T follicular helper cell (primary cell): ENCODE data around the gene IFNL1.
"Not testable (repeated sequence)": the region's sequence is repeated elsewhere in the genome, so short reads cannot be mapped to it uniquely, and the experiment has no call there.

Source experiments
- DNase-seq: peaks from one replicate; pipeline ENCODE4 v3.0.0-alpha.2; 2020; ENCODE audit warnings: low read depth

The IFNL1 gene

DNA sequence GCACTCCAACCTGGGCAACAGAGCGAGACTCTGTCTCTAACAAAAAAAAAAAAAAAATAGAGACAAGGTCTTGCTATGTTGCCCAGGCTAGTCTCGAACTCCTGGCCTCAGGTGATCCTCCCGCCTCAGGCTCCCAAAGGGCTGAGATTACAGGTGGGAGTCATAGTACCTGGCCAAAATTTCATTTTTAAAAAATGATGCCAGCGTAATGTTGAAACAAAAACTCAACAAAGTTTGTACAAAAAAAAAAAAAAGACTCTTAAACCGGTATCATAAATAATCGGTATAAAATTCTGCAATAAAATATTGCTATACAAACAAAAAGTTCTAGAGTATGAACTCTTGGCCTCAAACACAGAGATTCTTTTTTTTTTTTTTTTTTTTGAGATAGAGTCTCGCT is 36.1 kb downstream of the IFNL1 start:
- no peak for DNase-seq

- not testable (repeated sequence) for DNase-seq
Measured at GRCh38 chr19:39332738-39333137, 36.5 kb downstream of the IFNL1 start.

DNA sequence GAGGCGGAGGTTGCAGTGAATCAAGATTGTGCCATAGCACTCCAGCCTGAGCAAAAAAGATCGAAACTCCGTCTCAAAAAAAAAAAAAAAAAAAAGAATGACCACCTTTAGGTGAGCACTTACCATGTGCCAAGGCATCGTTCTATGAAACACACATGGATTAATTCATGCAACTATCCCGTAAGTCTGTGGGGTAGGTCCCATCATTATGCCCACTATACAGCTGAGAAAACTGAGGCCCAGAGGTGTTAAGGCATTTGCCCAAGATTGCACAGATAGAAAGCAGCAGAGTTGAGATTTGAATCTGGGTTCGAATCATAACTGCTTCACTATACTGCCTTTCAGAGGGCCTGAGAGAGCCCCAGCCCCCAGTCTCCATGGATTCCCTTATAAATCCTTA is 37.3 kb downstream of the IFNL1 start:
- no peak for DNase-seq

- DNase-seq, result no peak
Measured at GRCh38 chr19:39334444-39334976, 38.3 kb downstream of the IFNL1 start.

DNA sequence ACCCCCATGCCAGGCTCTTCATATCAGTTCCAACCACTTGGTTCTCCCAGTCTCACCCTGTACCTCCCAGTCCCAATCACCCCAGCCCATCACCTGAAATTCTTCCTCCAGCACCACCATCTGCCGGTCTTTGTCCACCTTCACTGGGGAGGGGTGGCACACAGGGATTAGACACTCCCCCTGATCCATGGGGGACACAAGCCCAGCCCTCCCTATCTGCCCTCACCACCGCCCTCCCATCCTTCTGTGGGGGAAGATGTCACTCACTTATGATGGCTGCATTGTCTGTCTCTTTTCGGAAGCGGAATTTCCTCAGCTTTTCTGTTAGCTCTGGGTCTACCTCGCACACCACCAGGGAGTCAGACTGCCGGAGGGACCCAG is 39.0 kb downstream of the IFNL1 start:
- DNase-seq, result no peak

DNA sequence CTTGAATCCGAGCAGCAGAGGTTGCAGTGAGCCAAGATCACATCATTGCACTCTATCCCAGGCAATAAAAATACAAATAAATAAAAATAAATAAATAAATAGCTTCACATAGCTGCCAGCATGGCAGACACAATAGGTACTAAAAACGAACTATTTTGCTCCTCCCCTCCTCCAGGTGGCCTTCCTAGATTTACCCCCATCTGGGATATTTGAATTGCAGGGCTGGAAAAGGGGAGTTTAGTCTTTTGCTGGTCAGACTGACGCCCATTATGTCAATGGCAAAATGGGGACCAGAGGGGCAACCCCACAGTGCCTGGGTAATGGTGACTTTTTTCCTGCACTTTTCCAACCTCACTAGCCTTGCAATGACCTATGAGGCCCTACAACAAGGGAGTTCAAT is 40.3 kb downstream of the IFNL1 start:
- DNase-seq, result no peak

DNA sequence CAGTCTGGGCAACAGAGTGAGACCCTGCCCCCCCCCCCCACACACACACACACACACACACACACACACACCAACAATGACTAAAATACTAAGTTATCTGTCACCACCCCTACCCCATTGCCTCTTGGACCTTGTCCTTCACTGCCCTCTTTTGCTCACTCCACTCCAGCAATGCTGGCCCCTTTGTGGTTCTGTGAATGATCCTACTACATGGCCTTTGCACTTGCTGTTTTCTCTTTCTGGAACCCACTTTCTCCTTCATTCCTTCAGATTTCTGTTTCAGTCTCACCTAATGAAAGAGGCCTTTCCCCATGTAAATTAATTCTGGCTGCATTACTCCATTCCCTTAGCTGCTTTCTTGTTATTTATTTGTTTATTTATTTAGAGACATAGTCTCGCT is 43.5 kb downstream of the IFNL1 start:
- no peak for DNase-seq

- not testable (repeated sequence) for DNase-seq
Measured at GRCh38 chr19:39340156-39340555, 43.9 kb downstream of the IFNL1 start.

DNA sequence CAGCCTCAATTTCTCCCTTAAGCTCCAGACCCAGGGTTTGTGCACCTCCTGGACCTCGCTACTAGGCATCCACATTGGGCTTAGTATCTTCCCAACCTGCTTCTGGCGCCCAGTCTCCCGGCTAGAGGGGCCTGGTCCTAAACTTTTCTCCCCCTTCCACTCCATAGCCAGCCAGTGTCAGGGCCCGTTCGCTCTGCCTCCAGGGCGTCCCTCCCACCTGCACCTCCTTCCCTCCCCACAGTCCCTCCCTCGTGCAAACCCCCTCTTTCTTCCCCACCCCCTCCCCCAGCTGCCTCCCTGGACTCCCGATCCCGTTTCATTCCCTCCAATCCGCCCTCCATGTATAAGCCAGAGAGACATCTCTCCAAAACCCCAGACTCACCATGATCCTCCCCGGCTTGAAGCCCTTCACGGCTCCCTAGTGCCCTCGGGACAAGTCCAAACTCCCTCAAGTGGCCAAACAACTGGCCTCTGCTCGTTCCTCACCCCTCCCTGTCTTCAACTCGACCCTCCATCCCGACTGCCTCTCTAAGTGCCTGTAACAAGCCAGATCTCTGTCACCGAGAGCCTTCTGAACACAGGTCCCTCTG is 45.0 kb downstream of the IFNL1 start:
- no peak for DNase-seq

DNA sequence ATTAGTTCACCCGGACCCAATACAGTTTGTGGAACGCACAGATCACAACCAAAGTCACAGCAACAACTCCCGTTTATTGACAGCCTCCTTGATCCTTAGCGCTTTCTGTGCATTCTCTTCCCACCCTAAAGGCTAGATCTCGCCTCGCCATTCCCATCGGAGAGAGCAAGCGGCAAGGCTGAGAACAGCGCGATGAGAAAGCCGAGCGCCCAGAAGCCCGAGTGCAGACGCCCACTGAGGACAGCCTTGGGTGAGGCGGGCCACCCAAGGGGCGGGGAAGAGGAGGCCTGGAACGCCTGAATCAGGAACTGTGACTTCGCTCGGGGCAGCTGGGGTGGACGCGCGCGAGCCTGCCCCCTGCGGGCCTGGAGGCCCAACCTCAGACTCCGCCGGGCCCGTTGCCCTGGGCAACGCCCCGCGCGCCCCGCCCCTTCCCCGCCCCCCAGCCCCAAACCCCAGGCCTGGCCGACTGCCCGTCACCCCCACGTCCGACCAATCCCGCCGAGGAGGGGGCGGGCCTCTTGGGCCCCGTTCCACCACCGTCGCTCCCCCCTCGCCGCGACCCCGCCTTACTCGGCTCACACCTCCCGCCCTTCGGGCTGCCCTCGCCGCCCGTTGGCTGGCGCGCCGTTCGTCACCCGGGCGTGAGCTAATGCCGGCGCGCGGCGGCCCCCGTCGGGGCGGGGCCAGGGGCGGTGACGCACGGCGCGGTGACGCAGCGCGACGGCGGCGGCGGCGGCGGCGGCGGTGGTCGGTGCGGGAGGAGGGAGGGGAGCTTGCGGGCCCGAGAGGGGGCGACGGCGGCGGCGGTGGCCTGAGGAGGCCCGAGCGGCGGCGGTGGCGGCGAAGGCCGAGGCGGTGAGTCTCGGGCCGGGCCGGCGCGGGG is 45.8 kb downstream of the IFNL1 start, which contains the start of gene SAMD4B:
SAMD4B (plus strand) TSS at position 703 of the 886 bp plus-strand sequence. CDS start 14,473 bp downstream, outside the sequence.
- DNase-seq, result peak; percentile 99

DNA sequence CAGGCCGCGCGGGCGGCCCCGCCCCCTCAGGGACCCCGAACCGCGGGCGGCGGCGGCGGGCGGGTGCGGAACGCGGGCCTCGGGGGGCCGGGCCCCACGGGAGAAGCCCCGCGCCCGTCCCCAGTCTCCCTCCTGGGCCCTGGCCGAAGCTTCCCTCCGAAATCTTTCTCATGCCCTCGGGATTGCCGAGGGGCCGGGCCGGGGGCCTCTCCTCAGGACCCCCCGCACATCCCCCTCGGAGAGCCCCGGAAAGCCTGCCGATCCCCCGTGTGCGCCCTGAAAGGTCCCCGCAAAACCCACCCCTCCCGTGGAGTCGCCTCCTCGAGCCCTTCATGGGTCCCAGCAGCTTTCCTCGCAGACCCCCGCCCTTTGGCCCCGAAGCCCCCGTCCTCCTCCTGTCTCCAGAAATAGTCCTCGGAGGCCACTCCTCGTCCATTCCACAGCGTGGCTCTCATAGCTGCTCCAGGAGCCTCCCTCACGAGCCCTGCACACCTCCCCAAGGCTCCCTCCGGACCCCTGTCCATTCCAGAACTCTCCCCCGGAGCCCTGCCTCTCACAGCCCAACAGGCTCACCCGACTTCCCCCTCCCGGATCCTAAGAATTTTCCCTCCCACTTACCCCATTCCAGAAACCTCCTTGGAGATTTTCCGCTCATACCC is 46.6 kb downstream of the IFNL1 start:
- no peak for DNase-seq

DNA sequence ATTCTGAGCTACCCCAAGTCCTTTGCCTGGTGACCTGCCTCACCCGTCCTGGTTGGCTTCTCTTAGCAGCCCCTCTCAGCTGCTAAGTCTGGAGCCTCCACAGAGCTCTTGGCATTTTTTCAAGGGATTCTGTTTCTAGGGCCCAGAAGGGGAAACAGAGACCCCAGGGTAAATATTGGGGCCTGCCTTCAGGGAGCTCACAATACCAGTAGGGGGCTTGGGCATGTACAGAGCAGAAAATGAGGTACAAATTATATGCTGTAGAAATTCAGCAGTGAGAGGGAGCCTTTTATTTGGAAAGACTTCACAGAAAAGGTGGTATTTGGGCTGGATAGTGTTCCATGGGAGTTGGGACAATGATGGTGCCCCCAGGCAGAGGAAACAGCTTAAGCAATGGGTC is 49.7 kb downstream of the IFNL1 start:
- DNase-seq, result no peak

- no peak for DNase-seq
Measured at GRCh38 chr19:39347332-39348164, 51.3 kb downstream of the IFNL1 start.
